Inferior parietal cortex (tissue), 1 donor: ENCODE measurements around the gene SPAG4.

Source experiments
- DNase-seq: peaks from one replicate; pipeline ENCODE4 v3.0.0-alpha.2; 2016; ENCODE audit errors: extremely low spot score

Gene SPAG4

GRCh38 chr20:35615667-35616464, at the start of gene SPAG4:
TSS of gene SPAG4 (plus strand) at chr20:35615829. CDS start at chr20:35616004, 175 bp downstream.
- no peak for DNase-seq

- DNase-seq, result no peak
Observed at GRCh38 chr20:35568645-35569044, 47.0 kb upstream of the SPAG4 start.

- no peak for DNase-seq
Observed at GRCh38 chr20:35571555-35571954, 44.1 kb upstream of the SPAG4 start.

- no peak for DNase-seq
Observed at GRCh38 chr20:35572838-35573237, 42.8 kb upstream of the SPAG4 start.

- no peak for DNase-seq
Observed at GRCh38 chr20:35575958-35576357, 39.7 kb upstream of the SPAG4 start.

- DNase-seq, result no peak
Observed at GRCh38 chr20:35576816-35577215, 38.8 kb upstream of the SPAG4 start.

GRCh38 chr20:35578469-35578868, 37.2 kb upstream of the SPAG4 start:
- no peak for DNase-seq

GRCh38 chr20:35579196-35579595, 36.4 kb upstream of the SPAG4 start:
- no peak for DNase-seq

- no peak for DNase-seq
Observed at GRCh38 chr20:35582131-35582530, 33.5 kb upstream of the SPAG4 start.

- DNase-seq, result no peak
Observed at GRCh38 chr20:35582741-35583404, 32.8 kb upstream of the SPAG4 start.

- DNase-seq, result no peak
Observed at GRCh38 chr20:35583636-35584560, 31.7 kb upstream of the SPAG4 start.

GRCh38 chr20:35586751-35587425, 28.7 kb upstream of the SPAG4 start:
- no peak for DNase-seq

- DNase-seq, result no peak
Observed at GRCh38 chr20:35587436-35587835, 28.2 kb upstream of the SPAG4 start.

GRCh38 chr20:35588397-35588796, 27.2 kb upstream of the SPAG4 start:
- no peak for DNase-seq

- DNase-seq, result peak; percentile 26
Observed at GRCh38 chr20:35592339-35592974, 23.2 kb upstream of the SPAG4 start.

- no peak for DNase-seq
Observed at GRCh38 chr20:35595456-35595855, 20.2 kb upstream of the SPAG4 start.

GRCh38 chr20:35595901-35596300, 19.7 kb upstream of the SPAG4 start:
- DNase-seq, result no peak

GRCh38 chr20:35597186-35597585, 18.4 kb upstream of the SPAG4 start:
- no peak for DNase-seq

GRCh38 chr20:35598476-35598875, 17.2 kb upstream of the SPAG4 start:
- no peak for DNase-seq

- DNase-seq, result no peak
Observed at GRCh38 chr20:35598899-35599775, 16.5 kb upstream of the SPAG4 start.
